Endothelial cell (in vitro differentiated cells): Measurements from ENCODE around the gene SPATA32. TPM values are rescaled to one million over a fixed set of nuclear protein-coding genes. Genes with fewer than 3 reads are reported as not detected.

Experiments
- DNase-seq: peaks from one replicate; pipeline ENCODE4 v3.0.0; 2021; ENCODE audit warnings: low spot score
- H3K27ac Mint-ChIP-seq: one replicate; pipeline ENCODE4 v1.8.0; 2021; ENCODE audit warnings: mixed read lengths, inconsistent platforms; ENCODE audit not compliant: unreplicated experiment
- H3K27me3 Mint-ChIP-seq: one replicate; pipeline ENCODE4 v1.8.0; 2021; ENCODE audit warnings: mild to moderate bottlenecking, moderate library complexity, mixed read lengths, inconsistent platforms; ENCODE audit not compliant: unreplicated experiment
- H3K36me3 Mint-ChIP-seq: one replicate; pipeline ENCODE4 v1.8.0; 2021; ENCODE audit warnings: mild to moderate bottlenecking, low read depth, mixed read lengths, inconsistent platforms; ENCODE audit not compliant: unreplicated experiment
- H3K4me1 Mint-ChIP-seq: one replicate; pipeline ENCODE4 v1.8.0; 2021; ENCODE audit warnings: mild to moderate bottlenecking, mixed read lengths, inconsistent platforms; ENCODE audit not compliant: unreplicated experiment
- H3K4me3 Mint-ChIP-seq: one replicate; pipeline ENCODE4 v1.8.0; 2021; ENCODE audit warnings: mild to moderate bottlenecking, mixed read lengths, inconsistent platforms; ENCODE audit not compliant: unreplicated experiment
- H3K9me3 Mint-ChIP-seq: one replicate; pipeline ENCODE4 v1.8.0; 2021; ENCODE audit warnings: mixed read lengths, inconsistent platforms; ENCODE audit not compliant: unreplicated experiment
- total RNA-seq: library from RNA; stranded (reverse); fragmentation: NEBNext Ultra II Directional; extraction: Animal tissue kit (Norgen Biotek cat#: 25700); gene quantifications from one replicate; pipeline ENCODE4 v1.2.1, GENCODE V29; 2021; ENCODE audit not compliant: unreplicated experiment
- TF ChIP-seq, protein P1 (sequence below): fragments of 200-600 bp; sonication (generic); IDR thresholded peaks from one replicate; pipeline ENCODE4 v1.5.0; 2021; ENCODE audit warnings: antibody characterized with exemption; ENCODE audit not compliant: unreplicated experiment

SPATA32 gene
- total RNA-seq, 1 donor from 2014 or later: not detected

DNA sequence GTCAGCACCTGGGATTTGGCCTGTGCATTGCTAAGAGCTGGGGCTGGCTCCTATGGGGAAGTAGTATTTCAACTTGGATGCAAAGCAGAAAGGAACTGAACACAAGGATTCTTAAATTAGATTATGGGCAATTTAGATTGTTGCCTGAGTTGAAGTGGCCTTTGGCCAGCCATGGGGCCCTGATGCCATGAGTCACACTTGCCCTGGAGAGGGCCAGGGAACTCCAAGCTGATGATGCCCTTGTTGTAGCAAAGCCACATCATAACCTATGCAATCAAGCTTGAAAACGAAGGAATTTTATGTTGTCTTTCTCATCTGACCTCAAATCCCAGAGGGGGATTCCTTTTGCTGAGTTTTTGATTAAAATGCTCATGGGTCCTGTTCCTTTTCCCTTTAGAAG, 3.9 kb upstream of the SPATA32 start:
- TF ChIP-seq, protein P1, sequence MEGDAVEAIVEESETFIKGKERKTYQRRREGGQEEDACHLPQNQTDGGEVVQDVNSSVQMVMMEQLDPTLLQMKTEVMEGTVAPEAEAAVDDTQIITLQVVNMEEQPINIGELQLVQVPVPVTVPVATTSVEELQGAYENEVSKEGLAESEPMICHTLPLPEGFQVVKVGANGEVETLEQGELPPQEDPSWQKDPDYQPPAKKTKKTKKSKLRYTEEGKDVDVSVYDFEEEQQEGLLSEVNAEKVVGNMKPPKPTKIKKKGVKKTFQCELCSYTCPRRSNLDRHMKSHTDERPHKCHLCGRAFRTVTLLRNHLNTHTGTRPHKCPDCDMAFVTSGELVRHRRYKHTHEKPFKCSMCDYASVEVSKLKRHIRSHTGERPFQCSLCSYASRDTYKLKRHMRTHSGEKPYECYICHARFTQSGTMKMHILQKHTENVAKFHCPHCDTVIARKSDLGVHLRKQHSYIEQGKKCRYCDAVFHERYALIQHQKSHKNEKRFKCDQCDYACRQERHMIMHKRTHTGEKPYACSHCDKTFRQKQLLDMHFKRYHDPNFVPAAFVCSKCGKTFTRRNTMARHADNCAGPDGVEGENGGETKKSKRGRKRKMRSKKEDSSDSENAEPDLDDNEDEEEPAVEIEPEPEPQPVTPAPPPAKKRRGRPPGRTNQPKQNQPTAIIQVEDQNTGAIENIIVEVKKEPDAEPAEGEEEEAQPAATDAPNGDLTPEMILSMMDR: no peak
- Mint-ChIP-seq H3K27me3 (peaks cover 5% of the 10 kb centered on the region), H3K36me3 (peaks cover 12% of the 10 kb centered on the region), H3K4me1 (no peaks in the 10 kb centered on the region), H3K9me3 (no peaks in the 10 kb centered on the region), H3K4me3 (no peak overlapping the region), H3K27ac (no peak overlapping the region)
- no peak for DNase-seq

DNA sequence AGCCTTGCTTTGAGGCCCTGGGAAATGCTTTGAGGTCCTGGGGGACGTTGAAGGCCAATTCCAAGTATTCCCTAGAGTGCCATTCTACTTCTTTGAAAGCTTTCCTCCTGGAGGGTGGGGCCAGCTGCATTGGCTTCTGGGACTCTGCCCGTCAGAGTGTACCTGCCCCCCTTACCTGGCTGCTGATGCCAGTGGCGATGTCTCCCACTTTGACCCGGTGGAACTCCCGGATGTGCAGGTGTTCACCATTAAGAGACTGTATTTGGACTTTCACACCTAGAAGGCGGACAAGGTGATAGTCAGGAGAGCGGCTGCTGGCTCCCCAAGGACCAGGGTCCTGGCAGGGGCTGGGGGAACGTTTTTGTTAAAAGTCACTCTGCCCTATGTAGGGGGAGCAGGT, 3.1 kb upstream of the SPATA32 start:
- no peak overlapping the region for H3K4me3 Mint-ChIP-seq
- peaks cover 12% of the 10 kb centered on the region for H3K36me3 Mint-ChIP-seq
- no peaks in the 10 kb centered on the region for H3K9me3 Mint-ChIP-seq
- no peak for DNase-seq
- no peak overlapping the region for H3K27ac Mint-ChIP-seq
- H3K4me1 Mint-ChIP-seq: no peaks in the 10 kb centered on the region
- peaks cover 5% of the 10 kb centered on the region for H3K27me3 Mint-ChIP-seq
- TF ChIP-seq, protein P1: no peak

DNA sequence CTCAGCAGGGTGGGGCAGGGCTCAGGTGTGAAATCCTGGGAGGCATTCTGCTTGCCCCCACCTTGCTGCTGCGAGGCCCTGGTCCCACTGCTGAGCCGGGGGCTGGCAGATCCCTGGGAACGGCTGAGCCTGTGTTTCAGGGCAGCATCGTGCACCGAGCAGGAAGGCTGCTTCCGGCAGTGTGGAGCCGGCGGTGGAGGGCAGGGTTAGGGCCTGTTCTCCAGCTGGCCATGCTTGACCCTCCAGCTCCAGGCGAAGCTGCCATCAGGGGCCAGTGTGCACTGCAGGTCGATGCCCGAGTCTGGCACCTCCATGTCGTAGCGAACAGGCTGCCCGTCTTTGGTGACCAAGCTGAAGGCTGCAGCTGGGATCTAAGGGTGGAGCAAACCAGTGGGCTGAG, 2.5 kb upstream of the SPATA32 start:
- TF ChIP-seq, protein P1: no peak
- no peaks in the 10 kb centered on the region for H3K4me1 Mint-ChIP-seq
- H3K36me3 Mint-ChIP-seq: peaks cover 12% of the 10 kb centered on the region
- H3K27ac Mint-ChIP-seq: no peak overlapping the region
- peaks cover 5% of the 10 kb centered on the region for H3K27me3 Mint-ChIP-seq
- H3K4me3 Mint-ChIP-seq: no peak overlapping the region
- H3K9me3 Mint-ChIP-seq: no peaks in the 10 kb centered on the region
- DNase-seq: no peak

DNA sequence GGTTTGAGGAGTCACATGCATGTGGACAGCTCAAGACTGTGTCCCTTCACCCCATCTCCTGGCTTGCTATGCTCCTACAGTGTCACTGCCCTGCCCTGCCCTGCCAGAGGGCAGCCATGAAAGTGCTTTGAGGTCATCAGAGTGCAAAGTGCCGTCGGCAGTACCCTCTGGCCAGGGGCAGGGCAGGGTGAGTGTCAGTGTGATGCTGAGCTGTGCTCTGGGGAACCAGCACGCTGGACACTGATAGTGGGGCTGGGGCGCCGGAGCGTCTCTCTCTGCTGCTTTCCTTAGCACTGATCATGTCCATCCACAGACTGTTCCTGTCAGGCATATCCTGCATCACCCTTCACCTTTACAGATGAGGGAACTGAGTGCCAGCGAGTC, 1.6 kb upstream of the SPATA32 start:
- Mint-ChIP-seq H3K4me1 (no peaks in the 10 kb centered on the region), H3K4me3 (no peak overlapping the region), H3K27me3 (peaks cover 5% of the 10 kb centered on the region), H3K9me3 (no peaks in the 10 kb centered on the region), H3K36me3 (peaks cover 12% of the 10 kb centered on the region), H3K27ac (no peak overlapping the region)
- DNase-seq: no peak
- TF ChIP-seq, protein P1: no peak

DNA sequence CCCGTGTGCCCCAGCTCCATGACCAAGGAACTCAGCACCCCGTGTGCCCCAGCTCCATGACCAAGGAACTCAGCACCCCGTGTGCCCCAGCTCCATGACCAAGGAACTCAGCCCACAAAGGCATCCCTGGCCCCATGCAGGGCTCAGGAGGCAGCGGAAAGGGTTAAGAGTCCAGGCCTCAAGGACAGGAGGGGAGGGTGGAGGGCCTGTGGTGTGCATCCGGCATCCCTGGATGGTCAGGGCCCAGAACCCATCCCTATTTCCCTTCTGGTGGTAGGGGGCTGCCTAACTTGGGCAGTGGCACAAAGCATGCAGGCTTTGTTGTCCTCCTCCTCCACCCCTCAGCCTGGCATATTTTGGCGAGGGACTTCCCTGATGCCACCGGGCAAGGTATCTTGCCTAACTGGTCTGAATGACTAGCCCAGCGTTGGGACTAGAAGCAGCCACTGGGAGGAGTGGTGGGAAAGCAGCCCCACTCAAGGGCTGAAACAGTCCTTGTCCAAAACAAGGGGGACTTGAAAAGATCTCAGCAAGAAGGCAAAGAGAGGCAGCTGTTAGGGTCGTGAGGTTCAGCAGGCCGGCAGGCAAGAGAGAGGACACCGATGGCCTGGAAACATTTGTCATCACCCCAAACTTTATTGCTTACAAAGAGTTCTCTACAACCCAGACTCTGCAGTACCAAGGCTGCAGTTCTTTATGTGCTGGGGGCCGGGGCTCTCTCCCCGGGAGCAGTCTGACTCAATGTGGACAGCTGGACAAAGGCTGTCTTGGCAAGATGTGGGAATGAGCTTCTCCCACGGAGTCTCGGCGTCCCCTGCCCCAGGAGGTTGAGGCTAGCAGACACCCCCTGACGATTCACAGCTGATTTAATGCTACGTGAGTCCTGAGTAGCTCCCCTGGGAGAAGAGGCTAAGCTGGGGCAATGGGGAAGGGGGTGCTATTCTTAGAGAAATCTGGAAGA, 902 bp upstream of the SPATA32 start:
- Mint-ChIP-seq H3K4me1 (no peaks in the 10 kb centered on the region), H3K27me3 (peaks cover 5% of the 10 kb centered on the region), H3K27ac (no peak overlapping the region), H3K4me3 (peak overlapping the region; percentile 25), H3K36me3 (peaks cover 8% of the 10 kb centered on the region), H3K9me3 (no peaks in the 10 kb centered on the region)
- TF ChIP-seq, protein P1: no peak
- DNase-seq: no peak
